Dedifferentiated amniotic fluid mesenchymal stem cell (primary cell): ENCODE data around the gene OR2A42.
"Not testable (repeated sequence)": the region's sequence is repeated elsewhere in the genome, so short reads cannot be mapped to it uniquely, and the experiment has no call there.

Experiments used
- DNase-seq: peaks from one replicate; pipeline ENCODE4 v3.0.0-alpha.2; 2016; ENCODE audit errors: extremely low spot score

OR2A42 gene, protein sequence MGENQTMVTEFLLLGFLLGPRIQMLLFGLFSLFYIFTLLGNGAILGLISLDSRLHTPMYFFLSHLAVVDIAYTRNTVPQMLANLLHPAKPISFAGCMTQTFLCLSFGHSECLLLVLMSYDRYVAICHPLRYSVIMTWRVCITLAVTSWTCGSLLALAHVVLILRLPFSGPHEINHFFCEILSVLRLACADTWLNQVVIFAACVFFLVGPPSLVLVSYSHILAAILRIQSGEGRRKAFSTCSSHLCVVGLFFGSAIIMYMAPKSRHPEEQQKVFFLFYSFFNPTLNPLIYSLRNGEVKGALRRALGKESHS

GRCh38 chr7:144239365-144239764 lies at the start of gene OR2A42:
OR2A42 (minus strand) TSS chr7:144239605; CDS start chr7:144232843, 6,762 bp downstream.
- DNase-seq: not testable (repeated sequence)

GRCh38 chr7:144287171-144287784 lies 47.9 kb upstream of the OR2A42 start:
- DNase-seq: not testable (repeated sequence)

GRCh38 chr7:144283716-144284115 lies 44.3 kb upstream of the OR2A42 start:
- not testable (repeated sequence) for DNase-seq

- not testable (repeated sequence) for DNase-seq
Measured at GRCh38 chr7:144282490-144282889, 43.1 kb upstream of the OR2A42 start.

GRCh38 chr7:144281981-144282380 lies 42.6 kb upstream of the OR2A42 start:
- DNase-seq: not testable (repeated sequence)

GRCh38 chr7:144280010-144280409 lies 40.6 kb upstream of the OR2A42 start:
- not testable (repeated sequence) for DNase-seq

- DNase-seq: not testable (repeated sequence)
Measured at GRCh38 chr7:144275281-144275680, 35.9 kb upstream of the OR2A42 start.

DNA sequence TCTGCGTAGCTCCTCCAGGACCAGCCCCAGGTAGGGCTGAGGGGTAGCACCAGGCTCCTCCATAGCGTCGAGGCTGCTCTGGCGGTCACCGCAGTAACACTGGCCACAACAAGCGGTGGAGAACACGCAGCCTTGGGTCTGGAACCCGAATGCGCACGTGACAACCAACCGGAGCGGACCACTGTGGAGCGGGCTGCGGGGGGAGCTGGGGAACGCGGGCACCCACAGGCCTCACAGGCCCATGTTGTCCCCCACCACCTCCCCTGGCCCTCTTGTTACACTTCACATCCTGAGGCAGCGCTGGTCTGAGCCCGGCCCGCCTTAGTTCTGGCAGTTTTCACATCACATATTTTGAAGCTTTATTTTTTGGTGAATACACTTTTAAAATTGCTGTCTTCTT lies 29.8 kb upstream of the OR2A42 start, which contains the start of gene CTAGE8:
Gene CTAGE8, minus strand, starts transcription at position 101 of the 400 bp plus-strand sequence. Its CDS starts 38 bp downstream, at position 63.
- DNase-seq: not testable (repeated sequence)

DNA sequence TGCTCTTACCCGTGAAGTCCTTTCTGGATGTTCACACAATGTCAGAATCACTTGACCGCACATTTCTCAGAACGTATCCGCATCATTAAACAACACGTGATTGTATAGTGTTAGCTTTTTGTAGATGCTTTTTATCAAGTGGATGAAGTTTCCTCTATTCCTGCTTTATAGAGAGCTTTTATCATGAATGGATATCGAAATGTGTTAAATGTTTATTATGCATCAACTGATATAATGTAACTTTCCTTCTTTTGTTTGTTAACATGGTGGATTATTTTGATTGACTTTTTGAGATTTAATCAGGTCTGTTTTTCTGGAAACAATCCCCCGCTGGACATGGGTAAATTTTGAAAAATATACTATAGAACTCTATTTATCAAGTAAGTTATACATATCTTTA lies 25.3 kb upstream of the OR2A42 start, which contains the start of gene OR2A7:
Gene OR2A7, minus strand, starts transcription at position 101 of the 400 bp plus-strand sequence. CDS start 5,164 bp downstream, outside the sequence.
- DNase-seq: not testable (repeated sequence)

DNA sequence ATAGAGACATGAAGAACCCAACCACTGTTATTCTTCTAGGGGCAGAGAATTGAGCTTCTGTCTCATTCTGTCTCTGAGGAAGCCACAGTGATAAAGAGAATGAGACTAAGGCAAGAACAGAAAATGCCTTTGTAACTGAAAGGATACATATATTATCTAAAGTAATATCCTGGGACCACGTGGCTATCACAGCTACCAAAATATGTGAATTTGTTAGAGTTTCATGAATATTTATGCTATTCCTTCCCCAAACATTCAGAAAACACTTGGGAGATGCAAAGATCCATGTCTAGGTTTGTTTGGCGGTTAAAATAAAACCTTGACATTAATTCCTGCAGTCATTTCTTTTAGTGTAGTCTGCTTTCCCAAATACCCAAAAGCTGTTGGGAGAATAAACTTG lies 22.7 kb upstream of the OR2A42 start:
- DNase-seq: not testable (repeated sequence)

DNA sequence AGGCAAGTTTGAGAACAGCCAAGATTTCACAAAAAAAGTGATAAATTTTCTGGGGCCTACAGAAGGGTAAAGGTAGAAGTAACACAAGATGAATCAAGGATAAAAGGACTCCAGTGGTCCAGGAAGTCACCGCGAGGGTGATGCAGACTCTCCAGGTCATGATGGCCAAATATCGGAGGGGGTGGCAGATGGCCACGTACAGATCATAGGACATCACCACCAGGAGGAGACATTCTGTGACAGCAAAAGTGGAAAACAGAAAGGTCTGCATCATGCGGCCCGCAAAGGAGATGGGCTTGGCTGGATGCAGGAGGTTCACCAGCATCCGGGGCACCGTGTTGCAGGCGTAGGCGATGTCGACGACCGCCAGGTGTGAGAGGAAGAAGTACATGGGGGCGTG lies 19.7 kb upstream of the OR2A42 start:
- not testable (repeated sequence) for DNase-seq

GRCh38 chr7:144256112-144256511 lies 16.7 kb upstream of the OR2A42 start:
- no peak for DNase-seq

DNA sequence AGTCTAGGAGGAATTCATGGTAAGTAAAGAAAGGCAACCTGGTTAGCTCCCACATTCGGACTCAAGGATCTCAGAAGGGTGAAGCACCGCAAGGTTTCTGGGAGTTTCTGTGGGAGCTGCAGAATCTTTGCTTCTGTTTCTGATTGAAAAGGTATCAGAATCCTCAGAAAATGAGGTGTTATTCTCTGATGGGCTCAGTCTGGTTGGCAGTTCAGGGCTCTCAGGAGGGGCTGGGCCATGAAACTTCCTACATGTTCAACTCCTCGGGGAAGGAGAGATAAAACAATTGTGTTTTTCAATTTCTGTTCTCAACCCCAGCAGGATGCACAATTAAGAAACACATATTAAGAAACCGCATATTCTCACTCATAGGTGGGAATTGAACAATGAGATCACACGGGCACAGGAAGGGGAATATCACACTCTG lies 16.1 kb upstream of the OR2A42 start:
- no peak for DNase-seq

DNA sequence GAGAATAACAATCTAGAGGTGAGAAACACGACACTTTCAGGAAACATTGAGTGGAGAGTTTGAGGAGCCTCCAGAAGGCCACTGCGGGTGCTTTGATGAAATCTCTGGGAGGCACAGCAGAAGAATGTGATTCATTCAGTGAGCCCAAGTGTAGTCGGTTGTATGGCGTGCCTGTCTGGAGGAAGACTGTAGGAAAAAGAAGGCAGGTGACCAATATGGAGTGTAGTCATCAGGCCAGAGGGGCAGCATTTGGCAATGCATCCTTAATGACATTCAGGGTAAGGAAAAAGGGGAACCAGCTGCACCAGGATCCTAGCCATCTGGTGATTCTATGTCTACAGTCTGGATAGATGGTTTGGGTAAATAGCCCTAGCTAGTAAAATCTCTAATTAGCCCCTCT lies 12.9 kb upstream of the OR2A42 start:
- DNase-seq: not testable (repeated sequence)

- not testable (repeated sequence) for DNase-seq
Measured at GRCh38 chr7:144247674-144248330, 8.4 kb upstream of the OR2A42 start.

- DNase-seq: not testable (repeated sequence)
Measured at GRCh38 chr7:144246967-144247366, 7.6 kb upstream of the OR2A42 start.

DNA sequence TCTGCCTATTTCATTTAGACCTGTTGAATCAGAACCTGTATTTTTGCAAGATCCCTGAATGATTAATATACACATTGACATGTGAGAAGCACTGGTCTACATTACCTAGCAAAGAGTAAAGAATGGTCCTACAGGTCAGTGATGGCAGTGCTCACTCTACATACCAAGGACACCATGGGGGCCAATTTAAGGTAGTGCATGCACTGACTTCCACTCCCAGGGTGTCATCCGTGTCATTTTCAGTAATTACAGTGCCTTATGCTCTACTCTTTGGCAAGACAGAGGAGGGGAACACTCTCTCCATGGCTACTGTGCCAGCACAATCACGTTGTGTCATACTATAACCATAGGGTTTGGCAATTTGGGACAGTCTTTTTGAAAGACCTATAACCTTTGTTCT lies 6.0 kb upstream of the OR2A42 start:
- not testable (repeated sequence) for DNase-seq

DNA sequence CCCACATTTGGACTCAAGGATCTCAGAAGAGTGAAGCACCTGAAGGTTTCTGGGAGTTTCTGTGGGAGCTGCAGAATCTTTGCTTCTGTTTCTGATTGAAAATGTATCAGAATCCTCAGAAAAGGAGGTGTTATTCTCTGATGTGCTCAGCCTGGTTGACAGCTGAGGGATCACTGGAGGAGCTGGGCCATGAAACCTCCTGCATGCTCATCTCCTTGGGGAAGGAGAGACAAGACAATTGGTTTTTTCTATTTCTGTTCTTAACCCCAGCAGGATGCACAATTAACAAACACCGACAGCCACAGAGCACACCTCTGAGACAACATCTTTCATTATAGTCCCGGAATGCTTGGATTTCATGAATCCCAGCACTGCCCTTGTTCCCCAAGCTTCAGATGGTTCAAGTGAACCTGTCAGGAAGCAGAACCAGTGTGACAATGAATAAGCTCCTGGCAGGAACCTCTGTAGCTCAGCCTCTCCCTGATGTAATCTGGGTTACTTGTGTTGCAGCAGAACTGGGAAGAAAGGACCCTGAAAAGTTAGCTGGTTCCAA lies 799 bp downstream of the OR2A42 start:
- not testable (repeated sequence) for DNase-seq

DNA sequence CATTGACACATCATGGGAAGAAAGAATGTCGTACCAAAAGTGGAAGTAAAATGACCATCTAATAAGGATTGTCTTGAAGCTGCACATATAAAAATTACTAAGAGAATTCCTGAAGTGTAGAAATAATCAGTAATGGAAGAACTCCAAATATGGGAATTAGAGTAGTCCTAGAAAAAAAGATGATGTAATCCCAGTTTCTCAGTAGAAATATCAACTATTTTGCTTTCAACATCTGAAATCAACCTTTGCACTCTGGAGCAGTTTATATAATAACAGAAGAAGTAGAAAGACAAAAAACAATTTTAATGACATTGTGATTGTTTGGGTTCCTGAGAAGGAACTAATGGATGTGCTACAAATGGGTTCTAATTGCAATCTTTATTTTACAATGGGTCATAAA lies 6.4 kb downstream of the OR2A42 start:
- DNase-seq: not testable (repeated sequence)

DNA sequence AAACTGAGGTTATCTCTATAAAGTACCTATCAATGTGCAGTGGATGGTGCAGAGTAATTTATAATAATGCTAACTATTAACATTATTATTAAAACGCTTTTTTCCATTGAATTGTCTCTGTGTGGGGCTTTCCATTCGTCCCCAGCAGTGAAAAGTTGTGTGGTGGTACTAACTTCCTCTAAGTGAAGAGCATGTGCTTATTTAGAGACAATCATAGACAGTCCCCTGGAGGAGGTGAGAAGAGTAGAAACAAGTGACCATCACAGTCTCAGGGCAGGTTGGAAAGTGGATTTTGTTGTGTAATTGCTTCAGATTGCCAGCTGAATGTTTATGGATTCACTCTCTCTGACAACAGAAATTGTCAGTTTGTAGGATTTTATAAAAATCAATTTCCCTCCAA lies 8.4 kb downstream of the OR2A42 start:
- not testable (repeated sequence) for DNase-seq

- DNase-seq: not testable (repeated sequence)
Measured at GRCh38 chr7:144228810-144229209, 10.6 kb downstream of the OR2A42 start.

GRCh38 chr7:144226866-144227265 lies 12.5 kb downstream of the OR2A42 start:
- DNase-seq: not testable (repeated sequence)
